Right lobe of liver (tissue), 6 donors: ENCODE results near the gene DACT3. TPM values are rescaled to one million over a fixed set of nuclear protein-coding genes. Genes with fewer than 3 reads are reported as not detected.

ENCODE experiments used
- ATAC-seq, 4 donors: fragments of 200-7000 bp; cut with Tn5 transposase; one replicate each; pipeline ENCODE4 v1.9.1; 2020; ENCODE audit warnings: mild to moderate bottlenecking in 4 of 4, moderate library complexity in 4 of 4
- DNase-seq, 3 donors: peaks; one replicate each; pipeline ENCODE4 v3.0.0-alpha.2; 2020
- H3K27ac ChIP-seq, 3 donors: fragments of 200-600 bp; one replicate each; pipeline ENCODE4 v1.8.0; 2022
- H3K27me3 ChIP-seq, 2 donors: fragments of 200-600 bp; one replicate each; pipeline ENCODE4 v1.8.0; 2022
- H3K36me3 ChIP-seq, 4 donors: fragments of 200-600 bp; sonication (generic) in 1 of 4; one replicate each; pipeline versions ENCODE4 v1.5.1 to v1.8.0; 2017 to 2022; ENCODE audit warnings: control low read depth in 1 of 4
- H3K4me1 ChIP-seq, 4 donors: fragments of 200-600 bp; sonication (generic) in 1 of 4; one replicate each; pipeline versions ENCODE4 v1.5.1 to v1.8.0; 2017 to 2022; ENCODE audit warnings: control low read depth in 1 of 4
- H3K4me3 ChIP-seq, 3 donors: fragments of 200-600 bp; one replicate each; pipeline ENCODE4 v1.8.0; 2022
- H3K9me3 ChIP-seq, 4 donors: fragments of 200-600 bp; sonication (generic) in 1 of 4; one replicate each; pipeline versions ENCODE4 v1.5.1 to v1.8.0; 2017 to 2022; ENCODE audit warnings: control low read depth in 1 of 4
- POLR2A ChIP-seq: fragments of 450-650 bp; IDR thresholded peaks from one replicate; pipeline ENCODE4 v1.6.1; 2017; ENCODE audit warnings: antibody characterized with exemption, mild to moderate bottlenecking
- WGBS: methylation state at CpG from one replicate; pipeline ENCODE4 v1.1.6; 2018; ENCODE audit warnings: low coverage, low lambda C conversion rate; ENCODE audit not compliant: insufficient coverage; ENCODE audit errors: missing lambda C conversion rate; 5-methylcytosine and 5-hydroxymethylcytosine counted together
- intact Hi-C, 2 donors: fragments of 100-400 bp; cut with DNase I; formaldehyde crosslinking; loops; one replicate each; pipeline versions ENCODE4 v1.11.2 to v1.14.1; 2022
- total RNA-seq, 6 experiments: library from RNA; depleted of rRNA in 2 of 6; stranded (reverse); fragments of >200 nt in 2 of 6; fragmentation: NEBNext Ultra II Directional in 3 of 6; extraction: Animal tissue kit (Norgen Biotek cat#: 25700) in 3 of 6; gene quantifications; one replicate each; pipeline versions ENCODE4 v1.1.0 to v1.2.4, GENCODE V29; 2016 to 2023
- TF ChIP-seq, protein P1 (sequence below), 4 donors: fragments of 200-600 bp in 3 of 4; fragments of 450-650 bp in 1 of 4; IDR thresholded peaks; one replicate each; pipeline versions ENCODE4 v1.5.1 to v1.8.0; 2016 to 2022; ENCODE audit warnings: antibody characterized with exemption in 4 of 4, mild to moderate bottlenecking in 2 of 4
- donor health status: DM: no; HTN: yes; CAD: no.
- donor health status: DM: no; HTN: no; CAD: no.
- donor health status: DM: no; HTN: no; CAD: no.
- donor health status: DM: no; HTN: yes; CAD: no.
- donor health status: DM: no; HTN: yes; CAD: no.

Gene DACT3
- total RNA-seq, 6 experiments from 2014 or later: 0.46 to 1.6 (median 0.93) TPM

GRCh38 chr19:46696052-46696451 is 35.1 kb upstream of the DACT3 start:
- peaks cover 0 to 87% (median 44%) of the 10 kb centered on the region in 4 donors for H3K36me3 ChIP-seq
- no peak for TF ChIP-seq POLR2A
- TF ChIP-seq, protein P1, sequence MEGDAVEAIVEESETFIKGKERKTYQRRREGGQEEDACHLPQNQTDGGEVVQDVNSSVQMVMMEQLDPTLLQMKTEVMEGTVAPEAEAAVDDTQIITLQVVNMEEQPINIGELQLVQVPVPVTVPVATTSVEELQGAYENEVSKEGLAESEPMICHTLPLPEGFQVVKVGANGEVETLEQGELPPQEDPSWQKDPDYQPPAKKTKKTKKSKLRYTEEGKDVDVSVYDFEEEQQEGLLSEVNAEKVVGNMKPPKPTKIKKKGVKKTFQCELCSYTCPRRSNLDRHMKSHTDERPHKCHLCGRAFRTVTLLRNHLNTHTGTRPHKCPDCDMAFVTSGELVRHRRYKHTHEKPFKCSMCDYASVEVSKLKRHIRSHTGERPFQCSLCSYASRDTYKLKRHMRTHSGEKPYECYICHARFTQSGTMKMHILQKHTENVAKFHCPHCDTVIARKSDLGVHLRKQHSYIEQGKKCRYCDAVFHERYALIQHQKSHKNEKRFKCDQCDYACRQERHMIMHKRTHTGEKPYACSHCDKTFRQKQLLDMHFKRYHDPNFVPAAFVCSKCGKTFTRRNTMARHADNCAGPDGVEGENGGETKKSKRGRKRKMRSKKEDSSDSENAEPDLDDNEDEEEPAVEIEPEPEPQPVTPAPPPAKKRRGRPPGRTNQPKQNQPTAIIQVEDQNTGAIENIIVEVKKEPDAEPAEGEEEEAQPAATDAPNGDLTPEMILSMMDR (IDR thresholded peaks at IDR 0.05): no peak
- intact Hi-C loops: no loop called here
- WGBS: 96% methylated on average over 9 of the region's 10 CpGs
- H3K4me1 ChIP-seq: no peaks in the 10 kb centered on the region
- no peak overlapping the region for H3K27ac ChIP-seq
- H3K4me3 ChIP-seq: no peak overlapping the region
- H3K27me3 ChIP-seq: no peaks in the 10 kb centered on the region
- DNase-seq: no peak
- no peaks in the 10 kb centered on the region for H3K9me3 ChIP-seq
- no peak for ATAC-seq

DNA sequence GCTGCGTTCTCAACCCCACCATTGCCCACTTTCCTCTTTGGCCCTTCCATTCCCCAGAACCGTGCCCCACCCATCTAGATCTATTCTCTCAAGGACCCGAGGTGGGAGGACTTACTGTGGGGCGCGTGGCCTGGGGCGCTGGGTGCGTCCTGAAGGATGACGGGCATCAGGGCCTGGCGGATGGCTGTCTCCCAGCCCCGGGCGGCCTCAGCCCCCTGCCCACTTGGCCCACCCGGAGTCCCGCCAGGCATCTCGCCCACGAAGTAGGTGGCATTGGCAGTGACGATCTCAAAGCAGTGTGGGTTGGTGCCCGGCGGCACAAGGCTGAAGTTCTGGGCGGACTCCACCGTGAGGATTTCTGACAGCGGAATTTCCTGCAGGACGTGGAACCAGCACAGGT is 32.8 kb upstream of the DACT3 start:
- no peaks in the 10 kb centered on the region for H3K27me3 ChIP-seq
- H3K4me1 ChIP-seq: no peaks in the 10 kb centered on the region
- TF ChIP-seq POLR2A: no peak
- TF ChIP-seq, protein P1 (IDR thresholded peaks at IDR 0.05): no peak
- 100% methylated on average over 8 of the region's 22 CpGs for WGBS
- ATAC-seq (no peak), DNase-seq (no peak)
- H3K36me3 ChIP-seq: peaks cover 0 to 86% (median 45%) of the 10 kb centered on the region in 4 donors
- no peak overlapping the region for H3K27ac ChIP-seq
- H3K4me3 ChIP-seq: no peak overlapping the region
- no peaks in the 10 kb centered on the region for H3K9me3 ChIP-seq
- intact Hi-C loops: no loop called here

- Histone ChIP-seq H3K27ac (no peak overlapping the region), H3K4me1 (no peaks in the 10 kb centered on the region), H3K27me3 (no peaks in the 10 kb centered on the region), H3K36me3 (peaks cover 0 to 88% (median 40%) of the 10 kb centered on the region in 4 donors), H3K4me3 (no peak overlapping the region), H3K9me3 (no peaks in the 10 kb centered on the region)
- 94% methylated on average over 4 of the region's 4 CpGs for WGBS
- intact Hi-C loops: no loop called here
- TF ChIP-seq POLR2A: no peak
- TF ChIP-seq, protein P1 (IDR thresholded peaks at IDR 0.05): no peak
- ATAC-seq (no peak), DNase-seq (no peak)
Measured at GRCh38 chr19:46692918-46693722, 32.1 kb upstream of the DACT3 start.

DNA sequence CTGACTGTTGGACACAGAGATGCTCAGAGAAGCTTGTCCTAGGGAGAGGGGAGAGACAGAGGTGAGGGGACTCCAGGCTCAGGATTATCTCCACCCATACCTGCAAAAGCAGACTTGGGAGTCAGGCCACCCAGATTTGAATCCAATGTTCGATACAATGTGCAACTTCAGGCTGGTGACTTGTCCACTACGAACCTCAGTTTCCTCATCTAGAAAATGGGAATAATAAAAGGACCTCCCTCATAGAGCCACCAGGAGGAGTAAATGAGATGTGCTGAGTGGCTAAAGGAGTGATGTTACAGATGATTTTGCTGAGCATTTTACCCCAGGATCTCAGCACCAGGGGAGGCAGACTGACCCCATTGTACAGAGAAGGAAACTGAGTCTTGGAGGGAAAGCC is 31.0 kb upstream of the DACT3 start:
- Histone ChIP-seq H3K4me1 (no peaks in the 10 kb centered on the region), H3K27ac (no peak overlapping the region), H3K4me3 (no peak overlapping the region), H3K27me3 (no peaks in the 10 kb centered on the region), H3K36me3 (peaks cover 0 to 96% (median 39%) of the 10 kb centered on the region in 4 donors), H3K9me3 (no peaks in the 10 kb centered on the region)
- ATAC-seq (no peak), DNase-seq (no peak)
- intact Hi-C loops: no loop called here
- TF ChIP-seq, protein P1 (IDR thresholded peaks at IDR 0.05): no peak
- TF ChIP-seq POLR2A: no peak
- WGBS: no CpG with 5 or more reads among the region's 2 CpGs
